Measurements from ENCODE around the gene STAMBPL1.

The STAMBPL1 gene

DNA sequence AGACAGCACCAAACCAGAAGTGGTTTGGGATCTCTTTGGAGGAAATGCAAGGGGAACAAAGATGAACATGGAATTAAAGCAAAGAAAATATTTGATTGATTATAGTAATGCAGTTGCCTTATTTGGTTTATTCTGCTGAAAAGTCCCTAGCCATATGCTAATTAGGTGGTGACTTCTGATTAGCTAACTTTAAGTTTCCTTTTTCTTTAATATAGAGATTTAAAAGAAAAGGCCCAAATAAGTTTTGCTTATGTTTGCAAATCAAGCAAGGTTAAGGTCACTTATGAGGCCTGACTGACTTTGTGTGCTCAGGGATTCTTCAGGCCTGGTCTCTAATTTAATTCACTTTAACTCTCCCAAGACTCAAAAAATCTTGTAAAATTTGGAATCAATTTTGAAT, 22.2 kb upstream of the STAMBPL1 start:
- DNase-seq (ENCODE audit: low spot score) = no peak

DNA sequence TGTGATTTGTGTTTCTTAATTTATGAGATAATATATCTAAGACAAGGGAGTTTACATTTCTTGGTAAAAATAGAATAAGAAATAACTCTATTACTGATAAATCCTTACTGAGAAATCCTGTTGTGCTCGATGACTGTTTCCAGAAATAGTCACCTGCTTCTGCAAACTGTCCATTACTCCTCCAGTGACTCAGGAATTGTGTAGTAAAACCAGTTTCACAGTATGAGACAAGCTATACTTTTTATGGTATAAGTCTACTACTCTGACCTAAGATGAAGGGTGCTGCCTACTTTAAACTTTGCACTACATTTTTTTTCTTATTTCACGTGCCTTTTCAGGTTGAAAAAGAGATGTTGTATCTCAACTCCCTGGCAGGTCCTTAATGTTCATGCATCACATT, 21.6 kb upstream of the STAMBPL1 start:
- no peak for DNase-seq (ENCODE audit: low spot score)

DNA sequence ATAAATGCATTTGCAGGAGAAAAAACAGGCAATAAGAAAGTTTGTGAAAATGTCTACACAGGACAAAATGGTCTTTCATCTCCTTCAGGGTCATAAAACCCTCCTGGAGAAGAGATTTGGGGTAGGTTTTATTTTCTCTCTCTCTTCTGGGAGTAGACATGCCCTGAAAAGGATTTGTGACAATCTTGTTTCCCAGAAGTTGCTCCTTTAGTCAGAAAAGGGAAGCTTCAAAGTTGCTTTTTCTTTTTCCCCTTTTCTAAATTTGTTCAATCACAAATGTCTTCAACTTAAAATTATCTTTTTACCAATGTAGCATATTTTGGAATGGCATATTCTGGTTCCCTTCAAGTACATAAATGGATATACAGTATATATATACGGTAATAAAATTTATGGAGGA, 19.0 kb upstream of the STAMBPL1 start:
- DNase-seq (ENCODE audit: low spot score) = no peak

DNA sequence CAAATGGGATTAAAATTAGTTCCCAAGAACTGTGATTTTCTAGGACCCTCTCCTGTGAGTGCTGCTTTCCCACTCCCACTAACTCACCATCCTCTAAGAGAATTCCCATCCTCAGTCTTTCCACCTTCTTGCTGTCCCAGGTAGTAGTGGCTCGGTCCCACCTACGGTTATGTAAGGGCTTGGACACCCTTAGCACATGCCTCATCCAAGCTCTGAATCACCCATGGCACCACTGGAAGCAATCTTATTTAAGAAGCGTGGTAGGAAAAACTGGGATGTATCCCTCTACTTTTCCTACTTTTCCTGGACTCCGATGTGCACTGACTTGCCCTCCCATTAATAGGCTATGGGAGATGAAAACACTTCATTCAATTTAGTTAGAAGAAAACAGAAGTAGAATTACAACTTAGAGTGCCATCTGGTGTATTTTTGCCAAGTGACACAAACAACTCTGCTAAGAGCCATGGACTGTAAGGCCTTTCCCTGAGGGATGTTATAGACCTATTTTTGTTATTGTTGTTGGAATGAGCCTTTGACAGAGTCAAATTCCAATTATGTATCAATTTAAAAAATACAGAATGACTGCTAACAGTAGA, 14.7 kb upstream of the STAMBPL1 start:
- DNase-seq (ENCODE audit: low spot score) = no peak

DNA sequence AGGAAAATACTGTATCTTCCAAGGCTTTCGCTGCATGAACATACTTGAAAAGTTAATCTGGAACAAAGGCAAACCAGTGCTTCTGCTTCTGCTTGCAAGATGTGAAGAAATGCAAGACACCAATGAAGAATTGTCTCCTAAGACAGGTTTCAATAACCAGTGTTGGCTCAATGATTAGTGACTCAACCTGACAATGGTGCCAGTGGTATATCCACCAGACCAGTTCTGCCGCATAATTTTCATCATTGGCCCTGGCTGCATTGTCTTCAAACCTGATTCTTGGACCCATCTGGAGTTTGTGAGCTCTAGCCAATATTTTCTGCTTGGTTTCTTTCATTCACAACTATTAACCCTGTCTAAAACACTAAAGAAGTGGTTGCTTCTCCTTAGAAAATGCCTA, 13.6 kb upstream of the STAMBPL1 start:
- DNase-seq (ENCODE audit: low spot score) = no peak

DNA sequence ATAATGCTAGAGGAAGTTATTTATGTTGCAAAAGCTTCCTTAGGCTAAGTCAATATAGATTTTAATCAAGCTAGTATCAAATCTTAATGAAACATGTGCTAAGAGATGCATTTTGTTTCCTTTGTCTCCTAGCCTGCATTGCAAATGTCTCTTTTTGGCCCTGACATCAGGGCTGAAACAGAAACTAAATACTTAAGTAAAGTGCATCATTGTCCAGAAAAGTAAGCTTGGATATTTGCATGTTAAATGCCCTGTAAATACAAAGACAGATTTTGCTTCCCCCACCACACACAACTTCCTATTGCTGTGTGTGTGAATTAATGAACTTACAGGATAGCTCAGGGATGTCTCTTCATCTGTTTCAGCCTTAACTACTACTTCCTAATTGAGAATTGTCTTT, 10.0 kb upstream of the STAMBPL1 start:
- DNase-seq (ENCODE audit: low spot score) = no peak

DNA sequence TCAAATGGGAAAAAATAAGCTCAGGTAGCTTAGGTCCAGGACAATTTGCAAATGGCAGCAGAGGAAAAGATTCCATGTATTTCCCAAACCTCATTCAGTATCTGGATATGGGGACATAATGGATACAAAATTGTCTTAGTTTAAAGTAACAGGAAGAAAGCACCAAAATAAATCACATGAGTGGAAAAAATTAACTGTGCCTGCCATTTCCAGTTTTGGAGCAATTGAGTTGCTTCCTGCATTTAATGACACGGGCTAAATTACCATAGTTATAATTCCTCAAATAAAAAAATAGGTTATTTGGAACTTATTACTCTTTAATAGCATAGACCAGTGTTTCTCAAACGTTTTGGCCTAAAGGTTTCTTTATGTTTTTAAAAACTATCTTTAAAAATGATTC, 6.3 kb upstream of the STAMBPL1 start:
- DNase-seq (ENCODE audit: low spot score) = no peak

DNA sequence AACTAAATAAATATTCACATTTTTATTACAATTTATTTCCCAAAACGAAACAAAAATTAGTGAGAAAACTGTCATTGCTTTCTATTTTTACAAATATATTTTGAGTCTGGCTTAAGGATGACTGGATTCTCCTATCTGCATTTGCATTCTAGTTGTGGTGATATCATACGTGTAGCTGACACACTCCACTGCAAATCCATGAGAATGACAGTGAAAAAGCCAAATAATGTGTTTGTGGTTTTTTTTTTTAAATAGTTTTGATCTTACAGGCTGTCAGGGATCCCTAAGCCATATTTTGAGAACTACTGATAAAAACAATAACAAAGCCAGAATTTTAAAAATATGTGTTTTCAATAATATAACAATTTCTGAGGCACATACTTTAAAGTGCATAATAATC, 5.8 kb upstream of the STAMBPL1 start:
- DNase-seq (ENCODE audit: low spot score) = no peak

DNA sequence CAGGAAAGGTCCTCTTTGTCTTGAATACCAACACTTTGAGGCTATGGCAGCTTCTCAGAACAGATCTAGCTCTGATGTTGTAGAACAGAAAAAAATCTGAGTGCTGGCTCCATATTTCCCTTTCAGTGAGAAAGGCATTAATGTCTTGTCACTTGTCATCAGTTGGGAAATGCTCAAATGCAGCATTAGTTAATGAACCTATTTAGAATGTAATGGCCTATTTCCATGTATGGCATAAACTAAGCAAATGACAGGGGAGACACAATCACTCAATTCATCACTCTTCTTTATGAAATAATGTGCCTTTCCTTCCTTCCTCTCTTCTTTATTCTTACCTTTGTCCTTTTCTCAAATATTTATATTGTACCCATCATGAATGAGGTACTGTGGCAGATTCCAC, 5.0 kb upstream of the STAMBPL1 start:
- no peak for DNase-seq (ENCODE audit: low spot score)

DNA sequence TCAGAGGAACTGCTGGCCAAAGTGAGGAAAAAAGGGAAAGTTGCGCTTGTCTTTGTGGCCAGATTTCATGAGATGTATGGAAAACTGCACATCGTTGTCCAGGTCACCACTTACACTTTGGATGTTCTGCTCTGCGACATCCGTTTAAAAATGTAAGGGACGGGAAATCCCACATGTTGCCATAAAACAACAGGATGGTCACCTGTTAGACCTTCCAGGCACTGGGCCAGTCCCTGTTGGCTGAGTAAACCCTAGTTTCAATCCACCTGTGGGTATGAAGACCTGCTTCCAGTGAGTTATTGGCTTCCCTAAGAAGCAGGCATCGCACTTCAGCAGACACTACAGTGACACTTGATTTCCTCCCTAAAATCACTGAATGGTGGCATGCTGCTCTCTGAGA, 2.7 kb upstream of the STAMBPL1 start:
- DNase-seq (ENCODE audit: low spot score) = no peak

DNA sequence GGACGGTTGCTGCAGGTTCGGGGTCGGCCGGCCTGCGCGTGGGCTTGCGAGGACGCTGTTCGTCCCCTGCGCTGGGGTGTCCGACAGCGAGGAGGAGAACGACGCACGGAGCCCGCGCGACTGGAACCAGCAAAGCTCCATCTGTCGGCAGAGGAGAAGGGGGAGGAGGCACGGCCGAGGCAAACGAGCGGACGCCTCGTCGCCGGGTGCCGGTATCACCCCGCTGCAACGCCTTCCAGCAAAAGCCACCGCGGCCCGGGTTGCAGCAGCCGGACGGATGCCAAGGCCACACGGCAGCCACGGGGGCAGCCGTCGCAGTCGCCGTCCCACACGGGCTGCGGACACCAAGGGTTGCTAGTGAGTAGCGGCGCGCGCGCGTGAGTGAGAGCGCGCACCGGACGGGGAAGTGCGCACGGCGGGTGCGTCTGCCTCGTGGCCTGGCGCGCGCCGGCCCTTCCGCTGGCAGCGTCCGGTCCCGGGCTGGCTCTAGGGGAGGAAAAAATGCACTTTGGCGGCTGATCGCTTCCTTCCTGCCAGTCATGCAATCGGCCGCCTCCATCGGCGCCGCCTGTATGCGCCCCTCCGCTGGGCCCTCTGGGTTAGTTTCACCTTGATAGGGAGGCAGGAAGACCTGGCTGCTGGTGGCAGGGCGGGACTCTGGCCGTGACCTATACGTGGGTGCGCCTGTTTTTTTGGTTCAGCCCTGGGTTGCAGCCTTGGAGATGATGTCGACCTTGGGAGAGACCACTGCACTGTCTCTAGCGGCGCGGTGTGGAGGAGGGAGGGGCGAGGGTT, 434 bp downstream of the STAMBPL1 start:
- DNase-seq (ENCODE audit: low spot score) = peak; percentile 70

DNA sequence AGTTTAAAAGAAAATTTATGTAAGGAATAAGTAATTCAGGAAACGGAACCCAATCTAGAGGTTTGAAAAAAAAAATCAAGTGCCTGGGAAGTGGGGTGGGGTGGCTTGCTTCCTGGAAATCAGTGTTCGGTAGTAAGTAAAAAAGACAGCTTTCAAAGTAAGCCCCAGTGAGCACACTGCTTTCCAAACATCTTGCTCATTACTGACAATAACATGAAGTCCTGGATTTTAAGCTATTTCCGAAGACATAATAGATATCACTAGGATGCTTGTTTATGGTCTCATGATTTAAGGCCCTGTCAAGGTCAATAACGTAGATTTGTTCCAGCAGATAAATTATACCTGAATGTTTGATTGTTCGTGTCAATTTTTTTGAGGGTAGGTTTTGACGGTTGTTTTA, 1.3 kb downstream of the STAMBPL1 start:
- DNase-seq (ENCODE audit: low spot score) = no peak

DNA sequence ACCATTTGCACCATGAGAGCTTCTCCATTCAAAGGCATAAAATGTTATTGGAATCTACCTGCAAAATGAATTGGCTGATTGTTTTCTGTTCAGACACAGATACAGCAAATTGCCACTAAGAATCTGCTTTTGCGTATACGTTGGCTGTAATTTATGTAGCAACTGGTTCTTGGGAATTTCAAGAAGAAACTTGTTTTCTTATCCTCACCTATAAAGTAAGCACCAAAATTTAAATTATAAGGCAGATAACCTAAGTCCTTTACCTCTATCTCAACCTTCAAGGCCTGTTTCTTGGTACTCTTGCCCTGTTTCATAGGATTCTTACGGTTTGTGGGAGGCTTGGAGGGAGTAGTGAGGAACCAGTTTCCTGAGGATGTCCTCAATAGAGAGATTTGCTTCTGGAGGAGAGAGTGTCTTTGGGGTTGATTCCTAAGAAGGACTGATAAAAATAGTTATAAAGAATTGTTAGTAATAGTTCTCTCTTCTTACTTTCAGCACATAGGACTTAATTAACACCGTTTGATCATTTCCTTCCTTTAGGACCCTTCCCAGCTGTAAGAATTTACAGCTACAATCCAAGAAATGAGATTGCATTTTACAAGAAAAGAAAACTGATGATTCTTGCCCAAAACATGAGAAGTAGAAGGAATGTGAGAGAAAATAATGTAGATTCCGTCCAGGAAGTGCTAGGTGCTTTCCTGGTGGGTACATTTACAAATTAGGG, 2.0 kb downstream of the STAMBPL1 start:
- no peak for DNase-seq (ENCODE audit: low spot score)

DNA sequence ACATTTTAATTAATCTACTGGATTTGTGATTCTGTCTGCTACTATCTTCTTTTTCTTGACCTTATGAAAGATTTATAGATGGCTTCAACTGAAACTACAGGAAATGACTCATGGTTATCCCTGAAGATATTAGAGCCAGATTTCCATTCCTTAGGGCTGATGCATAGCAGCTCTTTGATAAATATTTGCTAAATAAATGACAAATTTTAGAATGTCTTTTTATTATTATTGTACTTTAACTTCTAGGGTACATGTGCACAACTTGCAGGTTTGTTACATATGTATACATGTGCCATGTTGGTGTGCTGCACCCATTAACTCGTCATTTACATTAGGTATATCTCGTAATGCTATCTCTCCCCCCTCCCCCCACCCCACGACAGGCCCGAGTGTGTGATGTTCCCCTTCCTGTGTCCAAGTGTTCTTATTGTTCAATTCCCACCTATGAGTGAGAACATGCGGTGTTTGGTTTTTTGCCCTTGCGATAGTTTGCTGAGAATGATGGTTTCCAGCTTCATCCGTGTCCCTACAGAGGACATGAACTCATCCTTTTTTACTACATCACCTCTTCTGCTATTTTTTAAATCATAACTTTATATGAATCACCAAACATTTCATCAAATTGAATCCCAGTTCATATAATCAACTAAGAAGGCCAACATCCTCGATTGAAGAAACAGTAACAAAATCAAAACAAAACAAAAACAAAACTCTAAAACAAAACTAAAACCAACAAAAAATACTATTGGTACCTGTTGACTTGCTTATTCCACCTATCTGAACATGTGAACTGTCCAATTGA, 2.8 kb downstream of the STAMBPL1 start:
- DNase-seq (ENCODE audit: low spot score) = peak; percentile 50

DNA sequence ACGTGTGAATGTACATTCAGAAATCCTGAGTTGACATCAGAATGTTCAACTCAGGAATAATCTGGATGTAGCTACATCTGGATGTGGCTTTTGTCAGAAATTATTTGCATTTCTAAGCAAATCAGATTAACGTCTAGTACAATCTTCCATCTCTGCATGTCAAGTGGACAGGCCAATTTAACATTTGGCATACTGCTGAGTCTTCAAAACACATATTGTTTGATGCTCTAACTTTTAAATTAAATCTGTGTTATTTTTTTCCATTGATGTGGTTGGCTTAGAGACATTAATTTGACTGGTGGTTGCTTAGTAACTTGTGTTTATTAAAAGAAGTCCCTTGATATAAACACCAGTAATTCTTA, 3.4 kb downstream of the STAMBPL1 start:
- DNase-seq (ENCODE audit: low spot score) = no peak

DNA sequence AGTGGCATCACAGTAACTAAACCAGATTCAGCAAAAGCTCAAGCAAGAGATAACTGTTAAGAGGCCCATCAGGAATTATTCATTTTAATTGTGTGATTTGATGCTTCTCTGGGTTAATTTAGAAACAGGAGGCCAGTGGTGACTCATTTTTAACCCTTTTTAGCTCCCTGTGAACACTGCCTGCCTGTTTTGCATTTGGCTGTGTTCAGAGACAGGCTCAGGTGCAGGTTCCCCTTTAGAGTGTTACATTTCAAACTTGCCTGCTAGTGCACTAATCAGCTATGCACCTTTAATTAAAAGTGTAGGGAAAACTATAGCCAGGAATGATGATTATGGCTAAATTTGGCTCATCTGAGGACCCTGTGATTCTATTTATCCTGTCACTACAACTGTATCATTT, 6.5 kb downstream of the STAMBPL1 start:
- no peak for DNase-seq (ENCODE audit: low spot score)

DNA sequence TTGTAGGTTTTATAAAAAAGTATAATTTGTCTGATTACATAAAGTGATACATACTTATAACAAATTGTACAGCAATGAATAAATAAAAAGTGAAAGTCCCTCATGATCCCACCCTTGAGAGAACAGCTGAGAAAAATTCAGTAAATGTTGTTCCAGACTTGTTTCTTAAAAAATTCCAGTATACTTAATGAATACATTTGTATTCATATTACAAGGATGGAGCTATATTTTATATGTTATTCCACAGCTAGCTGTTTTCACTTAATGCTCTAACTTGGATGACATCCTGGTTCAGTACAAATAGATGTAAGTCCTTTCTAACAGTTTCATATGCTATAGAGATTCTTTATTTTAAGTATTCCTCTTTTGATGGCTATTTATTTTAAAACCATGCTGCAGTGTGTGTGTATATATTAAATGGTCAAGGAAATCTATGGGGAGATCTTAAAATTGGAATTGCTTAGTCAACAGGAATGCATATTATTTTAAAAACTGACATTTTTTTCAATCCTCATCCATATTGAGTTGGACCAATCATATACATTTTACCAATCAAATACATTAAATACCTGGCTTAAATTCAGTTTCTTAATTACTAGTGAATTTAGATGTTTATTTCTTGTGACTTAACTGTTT, 8.9 kb downstream of the STAMBPL1 start:
- no peak for DNase-seq (ENCODE audit: low spot score)

DNA sequence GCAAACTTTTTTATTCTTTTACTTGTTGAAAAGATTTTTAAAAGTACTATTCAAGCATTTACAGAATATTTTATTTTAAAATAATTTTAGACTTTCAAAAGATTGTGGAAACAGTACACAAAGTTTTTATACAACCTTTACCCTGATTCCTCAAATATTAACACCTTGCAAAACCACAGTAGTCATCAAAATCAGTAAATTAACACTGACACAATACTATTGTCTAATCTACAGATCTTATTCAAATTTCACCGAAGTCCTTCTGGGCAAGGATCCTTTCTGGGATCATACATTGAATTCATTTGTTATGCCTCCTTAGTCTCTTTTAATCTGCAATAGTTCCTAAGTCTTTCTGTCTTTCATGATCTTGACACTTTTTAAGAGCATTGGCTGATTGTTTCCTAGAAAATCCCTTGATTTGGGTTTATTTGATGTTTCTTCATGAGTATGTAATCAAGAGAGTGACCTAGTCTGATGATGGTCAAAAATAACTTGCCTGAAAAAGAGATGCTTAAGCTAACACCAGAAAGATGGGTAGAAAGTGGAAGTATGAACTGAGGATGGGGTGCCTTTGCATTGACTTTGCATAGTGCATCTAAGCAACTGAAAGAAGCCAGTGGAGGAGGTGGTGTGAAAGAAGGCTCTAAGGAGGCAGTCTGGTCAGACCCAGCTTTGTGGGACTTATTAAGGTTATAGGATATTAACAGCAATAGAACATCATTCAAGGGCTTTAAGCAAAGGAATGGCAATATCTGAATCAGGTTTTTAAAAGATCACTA, 9.7 kb downstream of the STAMBPL1 start:
- DNase-seq (ENCODE audit: low spot score) = no peak

DNA sequence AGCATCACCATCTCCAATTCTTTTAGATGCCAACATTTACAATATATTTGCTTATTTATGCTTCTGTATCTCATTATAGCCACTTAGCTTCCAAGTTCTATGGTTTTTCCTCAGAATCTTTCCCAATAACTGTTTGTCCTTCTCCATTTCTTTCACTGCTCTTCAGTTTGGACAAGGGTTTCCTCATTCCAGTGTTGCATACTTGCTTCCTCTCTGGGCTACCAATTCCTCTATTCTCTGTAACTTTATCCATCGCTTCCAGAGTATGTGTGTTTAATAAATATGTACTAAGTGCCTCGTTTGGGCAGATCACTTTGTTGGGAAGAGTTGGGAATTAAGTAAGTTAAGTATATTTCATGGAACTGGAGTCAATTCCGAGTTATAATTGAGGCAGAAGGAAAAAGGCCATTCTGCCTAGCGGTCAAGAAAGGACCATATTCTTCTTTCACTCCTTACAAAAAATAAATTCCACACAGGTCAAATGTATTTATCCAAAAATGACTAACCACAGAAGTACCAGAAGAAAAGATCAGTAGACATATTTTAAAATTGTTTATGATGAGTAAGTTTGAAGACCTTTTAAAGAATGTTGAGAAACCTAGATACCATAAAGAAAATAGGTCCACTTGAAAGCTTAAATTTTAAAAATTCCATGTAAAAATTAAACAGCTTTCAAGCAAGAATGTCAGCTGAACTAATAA, 10.8 kb downstream of the STAMBPL1 start:
- no peak for DNase-seq (ENCODE audit: low spot score)

DNA sequence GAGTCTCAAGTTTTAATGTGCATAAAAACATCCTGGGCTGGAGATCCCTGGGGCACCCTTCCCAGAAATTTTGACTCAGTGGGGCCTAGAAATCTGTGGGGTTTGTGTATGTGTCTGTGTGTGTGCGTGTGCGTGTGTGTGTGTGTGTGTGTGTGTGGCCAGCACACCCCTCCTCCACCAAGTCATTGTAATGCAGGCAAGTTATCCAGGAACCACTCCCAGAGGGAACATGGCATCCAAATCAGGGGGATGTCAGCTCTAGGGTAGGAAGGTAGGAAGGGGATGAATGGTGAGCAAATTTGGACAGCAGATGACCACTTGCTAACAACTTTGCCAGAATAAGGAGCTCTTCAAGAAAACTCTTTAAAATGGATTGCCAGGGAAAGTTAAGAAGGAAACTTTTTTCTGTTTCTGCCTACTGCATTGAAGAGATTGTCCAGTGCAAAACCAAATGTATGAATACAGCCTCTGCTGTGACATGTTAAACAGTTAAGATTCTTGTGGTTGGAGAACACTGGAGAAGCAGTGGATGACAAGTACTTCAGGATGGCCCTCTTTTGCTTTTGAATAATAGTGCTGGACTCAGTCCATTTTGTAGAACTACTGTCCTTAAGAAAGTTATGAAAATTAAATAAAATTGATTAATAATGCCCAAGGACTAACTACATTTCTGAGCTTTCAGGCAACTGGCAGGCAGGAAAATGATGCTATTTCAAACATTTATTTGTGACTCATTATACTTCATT, 12.3 kb downstream of the STAMBPL1 start:
- no peak for DNase-seq (ENCODE audit: low spot score)

Measured in hepatic stellate cell (primary cell).